Parathyroid adenoma (tissue), 2 donors: Measurements from ENCODE around the gene FHOD3.

Source experiments
- H2AFZ ChIP-seq: fragments of 300-600 bp; sonication (generic); one replicate; pipeline ENCODE4 v1.7.0; 2017; ENCODE audit warnings: antibody characterized with exemption, mild to moderate bottlenecking
- H3K27ac ChIP-seq: fragments of 300-600 bp; sonication (generic); one replicate; pipeline ENCODE4 v1.7.0; 2017
- H3K27me3 ChIP-seq: fragments of 300-600 bp; sonication (generic); one replicate; pipeline ENCODE4 v1.7.0; 2017; ENCODE audit warnings: low read length; ENCODE audit not compliant: control insufficient read depth, insufficient read depth
- H3K36me3 ChIP-seq: fragments of 300-600 bp; sonication (generic); one replicate; pipeline ENCODE4 v1.7.0; 2017; ENCODE audit warnings: low read length; ENCODE audit not compliant: control insufficient read depth, insufficient read depth
- H3K4me1 ChIP-seq: fragments of 300-600 bp; sonication (generic); one replicate; pipeline ENCODE4 v1.7.0; 2017; ENCODE audit warnings: control low read depth
- H3K4me2 ChIP-seq: fragments of 300-600 bp; sonication (generic); one replicate; pipeline ENCODE4 v1.7.0; 2017; ENCODE audit warnings: low read length
- H3K4me3 ChIP-seq: fragments of 300-600 bp; sonication (generic); one replicate; pipeline ENCODE4 v1.7.0; 2017; ENCODE audit warnings: low read depth, low read length
- H3K79me2 ChIP-seq: fragments of 300-600 bp; sonication (generic); one replicate; pipeline ENCODE4 v1.7.0; 2017; ENCODE audit warnings: control low read depth
- H3K9ac ChIP-seq: fragments of 300-600 bp; sonication (generic); one replicate; pipeline ENCODE4 v1.7.0; 2017; ENCODE audit warnings: mild to moderate bottlenecking
- H3K9me3 ChIP-seq: fragments of 300-600 bp; sonication (generic); one replicate; pipeline ENCODE4 v1.7.0; 2017; ENCODE audit warnings: low read length; ENCODE audit not compliant: control insufficient read depth
- CTCF ChIP-seq: fragments of 300-600 bp; sonication (generic); IDR thresholded peaks from one replicate; pipeline ENCODE4 v1.7.0; 2017; ENCODE audit warnings: antibody characterized with exemption, mild to moderate bottlenecking
- donor health status: primary hyperparathyroidism.

Gene FHOD3

GRCh38 chr18:36410346-36410745 lies 112.8 kb downstream of the FHOD3 start:
- Histone ChIP-seq H3K4me3 (no peak overlapping the region), H3K79me2 (no peaks in the 10 kb centered on the region), H3K9ac (no peak overlapping the region), H3K27me3 (no peaks in the 10 kb centered on the region), H3K4me2 (no peak overlapping the region), H3K27ac (no peak overlapping the region), H3K4me1 (no peaks in the 10 kb centered on the region), H3K9me3 (no peaks in the 10 kb centered on the region), H2AFZ (no peak overlapping the region), H3K36me3 (no peaks in the 10 kb centered on the region)
- no peak for TF ChIP-seq CTCF

- H3K4me2 ChIP-seq: no peak overlapping the region
- H3K9ac ChIP-seq: no peak overlapping the region
- H3K27ac ChIP-seq: no peak overlapping the region
- H3K27me3 ChIP-seq: no peaks in the 10 kb centered on the region
- no peaks in the 10 kb centered on the region for H3K4me1 ChIP-seq
- no peaks in the 10 kb centered on the region for H3K9me3 ChIP-seq
- TF ChIP-seq CTCF: no peak
- no peaks in the 10 kb centered on the region for H3K36me3 ChIP-seq
- H3K4me3 ChIP-seq: no peak overlapping the region
- no peaks in the 10 kb centered on the region for H3K79me2 ChIP-seq
- H2AFZ ChIP-seq: no peak overlapping the region
Measured at GRCh38 chr18:36411745-36412168, 114.2 kb downstream of the FHOD3 start.

- Histone ChIP-seq H3K4me3 (no peak overlapping the region), H3K79me2 (no peaks in the 10 kb centered on the region), H3K4me2 (no peak overlapping the region), H2AFZ (no peak overlapping the region), H3K4me1 (no peaks in the 10 kb centered on the region), H3K9me3 (no peaks in the 10 kb centered on the region), H3K36me3 (no peaks in the 10 kb centered on the region), H3K27me3 (no peaks in the 10 kb centered on the region), H3K9ac (no peak overlapping the region), H3K27ac (no peak overlapping the region)
- TF ChIP-seq CTCF: no peak
Measured at GRCh38 chr18:36412778-36413177, 115.3 kb downstream of the FHOD3 start.

- TF ChIP-seq CTCF: no peak
Measured at GRCh38 chr18:36415171-36415570, 117.7 kb downstream of the FHOD3 start.

GRCh38 chr18:36415625-36416024 lies 118.1 kb downstream of the FHOD3 start:
- Histone ChIP-seq H3K27ac (no peak overlapping the region), H3K36me3 (no peaks in the 10 kb centered on the region), H3K9me3 (no peaks in the 10 kb centered on the region), H3K9ac (no peak overlapping the region), H3K79me2 (no peaks in the 10 kb centered on the region), H3K27me3 (no peaks in the 10 kb centered on the region), H3K4me3 (no peak overlapping the region), H3K4me2 (no peak overlapping the region), H2AFZ (no peak overlapping the region), H3K4me1 (no peaks in the 10 kb centered on the region)
- TF ChIP-seq CTCF: no peak

More at GRCh38 chr18:36415171-36415570, 117.7 kb downstream of the FHOD3 start:
- Histone ChIP-seq H3K27ac (no peak overlapping the region), H3K4me3 (no peak overlapping the region), H3K4me1 (no peaks in the 10 kb centered on the region), H3K9me3 (no peaks in the 10 kb centered on the region), H3K4me2 (no peak overlapping the region), H2AFZ (no peak overlapping the region), H3K9ac (no peak overlapping the region), H3K27me3 (no peaks in the 10 kb centered on the region), H3K36me3 (no peaks in the 10 kb centered on the region), H3K79me2 (no peaks in the 10 kb centered on the region)
